Measurements from ENCODE around the gene LSG1.

GRCh38 chr3:194657439-194657838, 14.6 kb downstream of the LSG1 start:
- TF ChIP-seq, protein P1, sequence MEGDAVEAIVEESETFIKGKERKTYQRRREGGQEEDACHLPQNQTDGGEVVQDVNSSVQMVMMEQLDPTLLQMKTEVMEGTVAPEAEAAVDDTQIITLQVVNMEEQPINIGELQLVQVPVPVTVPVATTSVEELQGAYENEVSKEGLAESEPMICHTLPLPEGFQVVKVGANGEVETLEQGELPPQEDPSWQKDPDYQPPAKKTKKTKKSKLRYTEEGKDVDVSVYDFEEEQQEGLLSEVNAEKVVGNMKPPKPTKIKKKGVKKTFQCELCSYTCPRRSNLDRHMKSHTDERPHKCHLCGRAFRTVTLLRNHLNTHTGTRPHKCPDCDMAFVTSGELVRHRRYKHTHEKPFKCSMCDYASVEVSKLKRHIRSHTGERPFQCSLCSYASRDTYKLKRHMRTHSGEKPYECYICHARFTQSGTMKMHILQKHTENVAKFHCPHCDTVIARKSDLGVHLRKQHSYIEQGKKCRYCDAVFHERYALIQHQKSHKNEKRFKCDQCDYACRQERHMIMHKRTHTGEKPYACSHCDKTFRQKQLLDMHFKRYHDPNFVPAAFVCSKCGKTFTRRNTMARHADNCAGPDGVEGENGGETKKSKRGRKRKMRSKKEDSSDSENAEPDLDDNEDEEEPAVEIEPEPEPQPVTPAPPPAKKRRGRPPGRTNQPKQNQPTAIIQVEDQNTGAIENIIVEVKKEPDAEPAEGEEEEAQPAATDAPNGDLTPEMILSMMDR (IDR thresholded peaks at IDR 0.05), result no peak
- TF ChIP-seq POLR2A (IDR thresholded peaks at IDR 0.05), result no peak
